Naive thymus-derived CD4-positive, alpha-beta T cell (primary cell): ENCODE measurements around the gene AHDC1. TPM values are rescaled to one million over a fixed set of nuclear protein-coding genes. Genes with fewer than 3 reads are reported as not detected.

Experiments
- ATAC-seq: fragments of 150-1000 bp; cut with Tn5 transposase; 2 replicates; pipeline ENCODE4 v1.10.0; 2021; ENCODE audit warnings: mild to moderate bottlenecking, moderate library complexity
- CTCF ChIA-PET: fragments of 350-600 bp; sonication (Branson Sonifier 250); formaldehyde crosslinking; loops from one replicate; lab custom pipeline; 2021; ENCODE audit warnings: antibody characterized with exemption; lab: Charles Lee
- POLR2A ChIA-PET: fragments of 350-600 bp; sonication (Branson Sonifier 250); formaldehyde crosslinking; loops from one replicate; lab custom pipeline; 2021; ENCODE audit warnings: antibody characterized with exemption, inconsistent platforms; lab: Charles Lee
- DNase-seq, 9 donors: peaks; one replicate each; pipeline versions ENCODE4 v3.0.0 to v3.0.0-alpha.2; 2020 to 2022; ENCODE audit warnings: mixed read lengths in 1 of 9
- H3K27ac ChIP-seq: one replicate; pipeline ENCODE4 v1.7.0; 2013; ENCODE audit warnings: mild to moderate bottlenecking, low read depth, low read length, moderate library complexity
- H3K27me3 ChIP-seq, 2 donors: one replicate each; pipeline ENCODE4 v1.7.0; 2013; ENCODE audit warnings: low read length in 2 of 2, mild to moderate bottlenecking in 2 of 2, moderate library complexity in 2 of 2; ENCODE audit not compliant: control insufficient read depth in 2 of 2, insufficient read depth in 2 of 2
- H3K36me3 ChIP-seq, 3 experiments: 1 replicate in 2 of 3; 2 replicates in 1 of 3; pipeline ENCODE4 v1.7.0; 2013; ENCODE audit warnings: low read length in 3 of 3, mild to moderate bottlenecking in 3 of 3, moderate library complexity in 1 of 3; ENCODE audit not compliant: insufficient read depth in 3 of 3, control insufficient read depth in 2 of 3
- H3K4me1 ChIP-seq, 2 donors: one replicate each; pipeline ENCODE4 v1.7.0; 2013; ENCODE audit warnings: low read length in 2 of 2, mild to moderate bottlenecking in 2 of 2, moderate library complexity in 1 of 2; ENCODE audit not compliant: control insufficient read depth in 2 of 2, insufficient read depth in 2 of 2
- H3K4me3 ChIP-seq: 2 replicates; pipeline ENCODE4 v1.7.0; 2013; ENCODE audit warnings: mild to moderate bottlenecking, low read length
- H3K9me3 ChIP-seq, 3 experiments: 1 replicate in 2 of 3; 2 replicates in 1 of 3; pipeline ENCODE4 v1.7.0; 2013; ENCODE audit warnings: low read length in 3 of 3; ENCODE audit not compliant: control insufficient read depth in 2 of 3
- H3K27ac Mint-ChIP-seq, 9 donors: one replicate each; pipeline ENCODE4 v1.8.0; 2020 to 2022; ENCODE audit warnings: mixed read lengths in 9 of 9, mild to moderate bottlenecking in 8 of 9, moderate library complexity in 5 of 9, inconsistent platforms in 2 of 9
- H3K27me3 Mint-ChIP-seq, 5 donors: one replicate each; pipeline ENCODE4 v1.8.0; 2021 to 2022; ENCODE audit warnings: mixed read lengths in 5 of 5, mild to moderate bottlenecking in 1 of 5
- H3K36me3 Mint-ChIP-seq, 5 donors: one replicate each; pipeline ENCODE4 v1.8.0; 2020 to 2022; ENCODE audit warnings: mixed read lengths in 5 of 5, mild to moderate bottlenecking in 3 of 5, inconsistent platforms in 1 of 5
- H3K4me1 Mint-ChIP-seq, 7 donors: one replicate each; pipeline ENCODE4 v1.8.0; 2020 to 2022; ENCODE audit warnings: mixed read lengths in 7 of 7, mild to moderate bottlenecking in 3 of 7, inconsistent platforms in 1 of 7
- H3K4me3 Mint-ChIP-seq, 10 donors: one replicate each; pipeline ENCODE4 v1.8.0; 2020 to 2022; ENCODE audit warnings: mild to moderate bottlenecking in 10 of 10, mixed read lengths in 10 of 10, moderate library complexity in 6 of 10, inconsistent platforms in 2 of 10
- H3K9me3 Mint-ChIP-seq, 11 donors: one replicate each; pipeline ENCODE4 v1.8.0; 2020 to 2022; ENCODE audit warnings: mixed read lengths in 11 of 11, mild to moderate bottlenecking in 4 of 11, inconsistent platforms in 1 of 11, moderate library complexity in 1 of 11
- intact Hi-C, 2 donors: fragments of 100-400 bp; cut with micrococcal nuclease; formaldehyde crosslinking; loops; one replicate each; pipeline ENCODE4 v1.15.1; 2023
- polyA plus RNA-seq, 2 donors: library from polyadenylated mRNA; unstranded; fragments of 300-500 nt; fragmentation: Illumina TruSeq; gene quantifications; one replicate each; pipeline ENCODE4 v1.2.3, GENCODE V29; 2021
- total RNA-seq, 6 experiments: library from RNA in 5 of 6; stranded (reverse) in 5 of 6; gene quantifications; 1 replicate in 5 of 6; 2 replicates in 1 of 6; pipeline ENCODE4 v1.2.3 and lab custom pipeline; 2021 to 2026

The AHDC1 gene
- total and polyA plus RNA-seq, 7 experiments from 2014 or later: 0.90 to 38.8 (median 21.3) TPM

GRCh38 chr1:27634985-27635367 is 31.0 kb upstream of the AHDC1 start, which contains the start of gene FGR:
FGR (minus strand) TSS chr1:27635185; CDS start chr1:27623916, 11,269 bp downstream.
- Histone ChIP-seq H3K9me3 (no peaks in the 10 kb centered on the region), H3K4me1 (peaks cover 38 to 52% of the 10 kb centered on the region in 2 donors), H3K4me3 (peak within 1 kb of the TSS; percentile 50), H3K27ac (peak within 1 kb of the TSS; percentile 51), H3K36me3 (no peaks in the 10 kb centered on the region), H3K27me3 (no peaks in the 10 kb centered on the region)
- ChIA-PET POLR2A (interaction anchor here (1.3 kb wide), 1 partner anchor 12 kb away, joined by 3 read pairs; no protein-coding TSS in a partner anchor), CTCF (no interaction called here)
- Mint-ChIP-seq H3K36me3 (no peaks in the 10 kb centered on the region), H3K27ac (peak within 1 kb of the TSS; percentile 46 to 84 (median 67)), H3K4me3 (peak within 1 kb of the TSS; percentile 36 to 82 (median 74)), H3K9me3 (no peaks in the 10 kb centered on the region), H3K4me1 (peaks cover 37 to 79% (median 65%) of the 10 kb centered on the region in 7 donors), H3K27me3 (no peaks in the 10 kb centered on the region)
- ATAC-seq (peak; percentile 34), DNase-seq (no peak)
- intact Hi-C loops: loop anchor here in 1 of 2 donors (1.0 kb wide), 1 partner anchor 25 kb away; no protein-coding TSS in a partner anchor

- peak overlapping the region; percentile 50 for H3K4me3 ChIP-seq
- no peaks in the 10 kb centered on the region for H3K9me3 Mint-ChIP-seq
- DNase-seq: peak in 6 of 9 donors; percentile 27 to 79 (median 34)
- ChIA-PET POLR2A (interaction anchor here (1.3 kb wide), 1 partner anchor 11 kb away, joined by 3 read pairs; no protein-coding TSS in a partner anchor), CTCF (no interaction called here)
- no peaks in the 10 kb centered on the region for H3K9me3 ChIP-seq
- H3K4me1 Mint-ChIP-seq: peaks cover 43 to 81% (median 69%) of the 10 kb centered on the region in 7 donors
- peak overlapping the region; percentile 36 to 82 (median 74) for H3K4me3 Mint-ChIP-seq
- peak overlapping the region; percentile 51 for H3K27ac ChIP-seq
- H3K27ac Mint-ChIP-seq: peak overlapping the region; percentile 27 to 84 (median 60)
- no peaks in the 10 kb centered on the region for H3K36me3 Mint-ChIP-seq
- peaks cover 38 to 52% of the 10 kb centered on the region in 2 donors for H3K4me1 ChIP-seq
- intact Hi-C loops: loop anchor here in 1 of 2 donors (1.0 kb wide), 1 partner anchor 26 kb away; no protein-coding TSS in a partner anchor
- no peaks in the 10 kb centered on the region for H3K27me3 Mint-ChIP-seq
- peak; percentile 27 for ATAC-seq
- H3K27me3 ChIP-seq: no peaks in the 10 kb centered on the region
- no peaks in the 10 kb centered on the region for H3K36me3 ChIP-seq
Observed at GRCh38 chr1:27634177-27634984, 30.4 kb upstream of the AHDC1 start.

- H3K4me3 Mint-ChIP-seq: peak overlapping the region; percentile 61 to 82 (median 78)
- Histone ChIP-seq H3K4me1 (peaks cover 45 to 56% of the 10 kb centered on the region in 2 donors), H3K36me3 (no peaks in the 10 kb centered on the region), H3K9me3 (no peaks in the 10 kb centered on the region), H3K27ac (peak overlapping the region; percentile 51), H3K27me3 (no peaks in the 10 kb centered on the region), H3K4me3 (peak overlapping the region; percentile 50)
- no peaks in the 10 kb centered on the region for H3K9me3 Mint-ChIP-seq
- H3K4me1 Mint-ChIP-seq: peaks cover 49 to 81% (median 71%) of the 10 kb centered on the region in 7 donors
- intact Hi-C loops: loop anchor here (1.0 kb wide), 2 partner anchors 15 to 27 kb away; no protein-coding TSS in a partner anchor
- no peak for DNase-seq
- H3K27me3 Mint-ChIP-seq: no peaks in the 10 kb centered on the region
- no peaks in the 10 kb centered on the region for H3K36me3 Mint-ChIP-seq
- CTCF ChIA-PET: no interaction called here
- ATAC-seq: no peak
- H3K27ac Mint-ChIP-seq: peak overlapping the region in 8 of 9 donors; percentile 47 to 84 (median 74)
- POLR2A ChIA-PET: interaction anchor here (1.0 to 2.1 kb wide), 4 partner anchors 9 to 25 kb away, joined by 3 to 5 read pairs (median 4); no protein-coding TSS in a partner anchor
Observed at GRCh38 chr1:27633640-27634176, 29.8 kb upstream of the AHDC1 start.

GRCh38 chr1:27633298-27633610 is 29.3 kb upstream of the AHDC1 start:
- CTCF ChIA-PET: no interaction called here
- no peaks in the 10 kb centered on the region for H3K27me3 ChIP-seq

GRCh38 chr1:27632387-27633297 is 28.7 kb upstream of the AHDC1 start:
- no peaks in the 10 kb centered on the region for H3K36me3 Mint-ChIP-seq
- peaks cover 48 to 61% of the 10 kb centered on the region in 2 donors for H3K4me1 ChIP-seq
- intact Hi-C loops: loop anchor here (1.0 kb wide), 1 partner anchor 14 kb away; no protein-coding TSS in a partner anchor
- H3K27ac Mint-ChIP-seq: peak overlapping the region; percentile 30 to 83 (median 78)
- no peaks in the 10 kb centered on the region for H3K9me3 ChIP-seq
- H3K4me3 ChIP-seq: peak overlapping the region; percentile 50
- POLR2A ChIA-PET: interaction anchor here (0.6 to 2.1 kb wide), 5 partner anchors 10 to 33 kb away, joined by 3 to 5 read pairs (median 3); no protein-coding TSS in a partner anchor
- no peaks in the 10 kb centered on the region for H3K27me3 ChIP-seq
- H3K9me3 Mint-ChIP-seq: no peaks in the 10 kb centered on the region
- CTCF ChIA-PET: no interaction called here
- H3K4me3 Mint-ChIP-seq: peak overlapping the region; percentile 50 to 82 (median 77)
- peak overlapping the region; percentile 51 for H3K27ac ChIP-seq
- peak; percentile 20 for ATAC-seq
- peak in 2 of 9 donors; percentile 42 to 73 for DNase-seq
- H3K4me1 Mint-ChIP-seq: peaks cover 46 to 79% (median 71%) of the 10 kb centered on the region in 7 donors
- H3K27me3 Mint-ChIP-seq: no peaks in the 10 kb centered on the region
- H3K36me3 ChIP-seq: no peaks in the 10 kb centered on the region

More at GRCh38 chr1:27633298-27633610, 29.3 kb upstream of the AHDC1 start:
- Histone ChIP-seq H3K9me3 (no peaks in the 10 kb centered on the region), H3K4me1 (peaks cover 48 to 60% of the 10 kb centered on the region in 2 donors), H3K4me3 (peak overlapping the region; percentile 50), H3K27ac (peak overlapping the region; percentile 51), H3K36me3 (no peaks in the 10 kb centered on the region)
- POLR2A ChIA-PET: interaction anchor here (1.0 to 2.1 kb wide), 3 partner anchors 10 to 26 kb away, joined by 3 to 5 read pairs (median 4); no protein-coding TSS in a partner anchor
- no peaks in the 10 kb centered on the region for H3K36me3 Mint-ChIP-seq
- peak overlapping the region; percentile 61 to 82 (median 78) for H3K4me3 Mint-ChIP-seq
- ATAC-seq: no peak
- H3K27me3 Mint-ChIP-seq: no peaks in the 10 kb centered on the region
- intact Hi-C loops: loop anchor here in 1 of 2 donors (1.0 kb wide), 1 partner anchor 15 kb away; no protein-coding TSS in a partner anchor
- no peak for DNase-seq
- no peaks in the 10 kb centered on the region for H3K9me3 Mint-ChIP-seq
- H3K4me1 Mint-ChIP-seq: peaks cover 51 to 83% (median 74%) of the 10 kb centered on the region in 7 donors
- H3K27ac Mint-ChIP-seq: peak overlapping the region in 8 of 9 donors; percentile 30 to 84 (median 78)
